ENCODE data around the gene RGMB. TPM values are rescaled to one million over a fixed set of nuclear protein-coding genes. Genes with fewer than 3 reads are reported as not detected.
A peak's percentile ranks its signal among the peaks of the same experiment; 100 is the strongest.
"Not testable (repeated sequence)": the region's sequence is repeated elsewhere in the genome, so short reads cannot be mapped to it uniquely, and the experiment has no call there.

Gene RGMB, protein sequence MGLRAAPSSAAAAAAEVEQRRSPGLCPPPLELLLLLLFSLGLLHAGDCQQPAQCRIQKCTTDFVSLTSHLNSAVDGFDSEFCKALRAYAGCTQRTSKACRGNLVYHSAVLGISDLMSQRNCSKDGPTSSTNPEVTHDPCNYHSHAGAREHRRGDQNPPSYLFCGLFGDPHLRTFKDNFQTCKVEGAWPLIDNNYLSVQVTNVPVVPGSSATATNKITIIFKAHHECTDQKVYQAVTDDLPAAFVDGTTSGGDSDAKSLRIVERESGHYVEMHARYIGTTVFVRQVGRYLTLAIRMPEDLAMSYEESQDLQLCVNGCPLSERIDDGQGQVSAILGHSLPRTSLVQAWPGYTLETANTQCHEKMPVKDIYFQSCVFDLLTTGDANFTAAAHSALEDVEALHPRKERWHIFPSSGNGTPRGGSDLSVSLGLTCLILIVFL
- polyA plus RNA-seq: 10 to 100 TPM in 1 of 3 donors, 1 to 10 TPM in 2; 5.4 to 12.6 (median 5.9) TPM

GRCh38 chr5:98773464-98774191, at the start of gene RGMB:
Gene RGMB (plus strand): TSS chr5:98773663. CDS start chr5:98774071, 408 bp downstream.
- H3K27ac ChIP-seq (ENCODE audit: low read depth, low read length): peak within 1 kb of the TSS; percentile 52
- 0 to 1% (median 0%) methylated on average over 65 to 84 of the region's 84 CpGs for WGBS, 3 donors

- H3K27ac ChIP-seq (ENCODE audit: low read depth, low read length): no peak overlapping the region
- WGBS, 3 donors: 61 to 87% (median 85%) methylated on average over 2 of the region's 2 CpGs
Measured at GRCh38 chr5:98726258-98726657, 47.2 kb upstream of the RGMB start.

DNA sequence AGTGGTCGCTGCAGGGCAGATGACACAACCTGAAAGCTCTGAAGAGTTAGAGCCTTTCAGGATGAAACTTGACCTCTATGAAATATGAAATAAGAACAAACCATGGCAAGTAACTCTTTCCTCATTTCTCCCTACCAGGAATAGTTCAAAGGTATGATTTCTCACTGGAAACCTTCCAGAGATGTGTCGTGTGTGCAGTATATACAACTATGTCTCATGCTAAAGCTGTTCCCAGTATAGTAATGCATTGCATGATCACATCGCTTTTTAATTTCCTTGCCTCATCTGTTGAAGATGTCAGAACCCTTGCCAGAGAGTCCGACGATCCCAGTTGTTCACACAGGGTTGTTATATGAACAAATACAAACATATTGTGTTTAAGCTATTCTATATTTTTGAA, 45.8 kb upstream of the RGMB start:
- WGBS, 3 donors: 75 to 89% (median 87%) methylated on average over 5 of the region's 5 CpGs
- H3K27ac ChIP-seq (ENCODE audit: low read depth, low read length): no peak overlapping the region

GRCh38 chr5:98734646-98735045, 38.8 kb upstream of the RGMB start:
- no peak overlapping the region for H3K27ac ChIP-seq (ENCODE audit: low read depth, low read length)

GRCh38 chr5:98735806-98736507, 37.5 kb upstream of the RGMB start:
- 63 to 85% (median 69%) methylated on average over 1 of the region's 1 CpG for WGBS, 3 donors
- H3K27ac ChIP-seq (ENCODE audit: low read depth, low read length): no peak overlapping the region

- H3K27ac ChIP-seq (ENCODE audit: low read depth, low read length): no peak overlapping the region
Measured at GRCh38 chr5:98736753-98737152, 36.7 kb upstream of the RGMB start.

GRCh38 chr5:98737441-98737840, 36.0 kb upstream of the RGMB start:
- not testable (repeated sequence) for H3K27ac ChIP-seq (ENCODE audit: low read depth, low read length)
- WGBS, 3 donors: 84 to 90% (median 90%) methylated on average over 9 of the region's 9 CpGs

DNA sequence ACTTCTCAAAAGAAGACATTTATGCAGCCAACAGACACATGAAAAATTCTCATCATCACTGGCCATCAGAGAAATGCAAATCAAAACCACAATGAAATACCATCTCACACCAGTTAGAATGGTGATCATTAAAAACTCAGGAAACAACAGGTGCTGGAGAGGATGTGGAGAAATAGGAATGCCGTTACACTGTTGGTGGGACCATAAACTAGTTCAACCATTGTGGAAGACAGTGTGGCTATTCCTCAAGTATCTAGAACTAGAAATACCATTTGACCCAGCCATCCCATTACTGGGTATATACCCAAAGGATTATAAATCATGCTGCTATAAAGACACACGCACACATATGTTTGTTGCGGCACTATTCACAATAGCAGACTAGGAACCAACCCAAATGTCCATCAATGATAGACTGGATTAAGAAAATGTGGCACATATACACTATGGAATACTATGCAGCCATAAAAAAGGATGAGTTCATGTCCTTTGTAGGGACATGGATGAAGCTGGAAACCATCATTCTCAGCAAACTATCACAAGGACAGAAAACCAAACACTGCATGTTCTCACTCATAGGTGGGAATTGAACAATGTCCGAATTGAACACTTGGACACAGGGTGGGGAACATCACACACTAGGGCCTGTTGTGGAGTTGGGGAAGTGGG, 34.8 kb upstream of the RGMB start:
- 94 to 97% (median 96%) methylated on average over 4 of the region's 4 CpGs for WGBS, 3 donors
- not testable (repeated sequence) for H3K27ac ChIP-seq (ENCODE audit: low read depth, low read length)

- H3K27ac ChIP-seq (ENCODE audit: low read depth, low read length): no peak overlapping the region
- 98 to 100% (median 100%) methylated on average over 1 of the region's 1 CpG for WGBS, 3 donors
Measured at GRCh38 chr5:98741926-98742325, 31.5 kb upstream of the RGMB start.

GRCh38 chr5:98742396-98743073, 30.9 kb upstream of the RGMB start:
- H3K27ac ChIP-seq (ENCODE audit: low read depth, low read length): no peak overlapping the region
- 77 to 88% (median 84%) methylated on average over 5 of the region's 5 CpGs for WGBS, 3 donors

DNA sequence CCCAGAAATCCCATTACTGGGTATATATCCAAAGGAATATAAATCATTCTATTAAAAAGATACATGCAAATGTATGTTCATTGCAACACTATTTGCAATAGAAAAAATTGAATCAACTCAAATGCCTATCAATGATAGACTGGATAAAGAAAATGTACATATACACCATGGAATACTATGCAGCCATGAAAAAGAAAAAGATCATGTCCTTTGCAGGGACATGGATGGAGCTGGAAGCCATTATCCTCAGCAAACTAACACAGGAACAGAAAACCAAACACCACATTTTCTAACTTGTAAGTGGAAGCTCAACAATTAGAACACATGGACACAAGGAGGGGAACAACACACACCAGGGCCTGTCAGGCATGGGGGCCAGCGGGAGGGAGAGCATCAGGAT, 25.2 kb upstream of the RGMB start:
- WGBS, 3 donors: 88 to 98% (median 93%) methylated on average over 1 of the region's 1 CpG
- not testable (repeated sequence) for H3K27ac ChIP-seq (ENCODE audit: low read depth, low read length)

- H3K27ac ChIP-seq (ENCODE audit: low read depth, low read length): no peak overlapping the region
- WGBS, 3 donors: 84 to 93% (median 88%) methylated on average over 1 of the region's 1 CpG
Measured at GRCh38 chr5:98749046-98749445, 24.4 kb upstream of the RGMB start.

DNA sequence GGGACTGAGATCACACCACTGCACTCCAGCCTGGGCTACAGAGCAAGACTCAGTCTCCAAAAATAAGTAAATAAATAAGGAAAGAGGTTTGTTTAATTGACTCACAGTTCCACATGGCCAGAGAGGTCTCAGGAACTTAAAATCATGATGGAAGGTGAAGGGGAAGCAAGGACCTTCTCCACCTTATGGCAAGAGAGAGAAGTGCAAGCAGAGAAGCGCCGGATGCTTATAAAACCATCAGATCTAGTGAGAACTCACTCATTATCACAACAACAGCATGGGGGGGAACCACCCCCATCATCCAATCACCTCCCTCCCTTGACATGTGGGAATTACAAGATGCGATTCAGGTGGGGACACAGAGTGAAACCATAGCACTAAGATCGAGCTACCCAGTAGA, 22.8 kb upstream of the RGMB start:
- whole genome bisulfite sequencing, 3 donors: 77 to 91% (median 86%) methylated on average over 4 of the region's 4 CpGs
- H3K27ac ChIP-seq (ENCODE audit: low read depth, low read length): no peak overlapping the region

- not testable (repeated sequence) for H3K27ac ChIP-seq (ENCODE audit: low read depth, low read length)
- 82 to 91% (median 86%) methylated on average over 7 of the region's 7 CpGs for WGBS, 3 donors
Measured at GRCh38 chr5:98752331-98752730, 21.1 kb upstream of the RGMB start.

- WGBS, 3 donors: 40 to 80% methylated on average over 1 of the region's 1 CpG; no CpG with 5 or more reads in 1 of the 3 donors
- not testable (repeated sequence) for H3K27ac ChIP-seq (ENCODE audit: low read depth, low read length)
Measured at GRCh38 chr5:98752801-98753200, 20.7 kb upstream of the RGMB start.

- 82 to 84% (median 83%) methylated on average over 4 of the region's 4 CpGs for WGBS, 3 donors
- H3K27ac ChIP-seq (ENCODE audit: low read depth, low read length): no peak overlapping the region
Measured at GRCh38 chr5:98753507-98753906, 20.0 kb upstream of the RGMB start.

- WGBS, 3 donors: 64 to 74% (median 65%) methylated on average over 3 of the region's 3 CpGs
- H3K27ac ChIP-seq (ENCODE audit: low read depth, low read length): no peak overlapping the region
Measured at GRCh38 chr5:98755406-98755805, 18.1 kb upstream of the RGMB start.

GRCh38 chr5:98757978-98758377, 15.5 kb upstream of the RGMB start:
- 86 to 87% (median 86%) methylated on average over 2 of the region's 2 CpGs for WGBS, 3 donors
- no peak overlapping the region for H3K27ac ChIP-seq (ENCODE audit: low read depth, low read length)

All from adipose tissue (tissue), 3 donors.